ENCODE results near the gene KCNN4. TPM values are rescaled to one million over a fixed set of nuclear protein-coding genes. Genes with fewer than 3 reads are reported as not detected.
A peak's percentile ranks its signal among the peaks of the same experiment; 100 is the strongest.

The KCNN4 gene
- total and polyA plus RNA-seq, 10 of the 15 experiments (the other 5 are each of a cell fraction or from before 2014, with no cell fraction given) = 1.4 to 112 (median 77.9) TPM

DNA sequence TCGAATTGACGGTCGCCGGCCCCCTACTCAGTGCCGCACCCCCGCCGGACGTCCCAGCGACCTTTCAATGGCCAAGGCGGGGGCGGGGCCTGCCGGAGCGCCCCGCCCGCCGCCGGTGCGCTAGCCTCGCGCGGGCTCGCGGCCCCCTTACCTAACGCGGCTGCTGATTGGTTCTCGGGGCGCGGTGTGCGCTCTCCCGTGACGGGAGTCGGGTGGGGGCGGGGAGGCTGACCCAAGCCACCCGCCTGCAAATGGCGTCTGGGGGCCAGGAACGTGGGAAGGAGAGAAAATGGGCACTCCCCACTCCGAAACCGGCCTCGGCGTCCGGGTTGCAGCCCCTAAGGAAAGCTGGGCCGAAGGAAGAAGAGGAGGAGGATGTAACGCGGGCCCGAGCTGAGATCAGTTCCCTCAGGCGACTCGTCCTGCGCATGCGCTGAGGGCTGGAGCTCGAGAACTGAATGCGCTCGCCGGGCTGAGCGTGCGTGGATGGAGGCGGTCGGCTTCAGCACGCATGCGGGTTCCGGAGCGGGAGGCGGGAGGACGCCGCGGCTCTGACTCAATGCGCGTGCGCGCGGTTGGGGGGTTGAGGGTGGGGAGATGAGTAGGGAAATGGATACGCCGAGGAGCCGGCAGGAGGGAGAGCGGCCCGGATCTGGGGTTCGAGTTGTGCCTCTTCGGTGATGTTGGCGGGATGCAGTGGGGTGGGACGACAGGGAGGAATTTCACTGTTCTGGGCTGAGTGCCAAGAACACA, 26.1 kb downstream of the KCNN4 start, which contains the start of gene SMG9 (continued):
- TF ChIP-seq, protein P1, sequence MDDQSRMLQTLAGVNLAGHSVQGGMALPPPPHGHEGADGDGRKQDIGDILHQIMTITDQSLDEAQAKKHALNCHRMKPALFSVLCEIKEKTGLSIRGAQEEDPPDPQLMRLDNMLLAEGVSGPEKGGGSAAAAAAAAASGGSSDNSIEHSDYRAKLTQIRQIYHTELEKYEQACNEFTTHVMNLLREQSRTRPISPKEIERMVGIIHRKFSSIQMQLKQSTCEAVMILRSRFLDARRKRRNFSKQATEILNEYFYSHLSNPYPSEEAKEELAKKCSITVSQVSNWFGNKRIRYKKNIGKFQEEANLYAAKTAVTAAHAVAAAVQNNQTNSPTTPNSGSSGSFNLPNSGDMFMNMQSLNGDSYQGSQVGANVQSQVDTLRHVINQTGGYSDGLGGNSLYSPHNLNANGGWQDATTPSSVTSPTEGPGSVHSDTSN (IDR thresholded peaks at IDR 0.05; ENCODE audit: insufficient replicate concordance, low read depth, low read length) = no peak
- peak; percentile 85 for TF ChIP-seq POLR2AphosphoS5 (IDR thresholded peaks at IDR 0.05; ENCODE audit: low read length)
- TF ChIP-seq SPI1 (IDR thresholded peaks at IDR 0.05; ENCODE audit: borderline replicate concordance, insufficient read depth, low read depth, low read length) = no peak
- no peak for TF ChIP-seq SMAD1 (IDR thresholded peaks at IDR 0.05; ENCODE audit: low read depth, partially characterized antibody)
- no peak; the same call in 1 of the 2 replicates for TF ChIP-seq EED (IDR thresholded peaks at IDR 0.05; ENCODE audit: low read depth)
- TF ChIP-seq SMARCA5 (IDR thresholded peaks at IDR 0.05) = no peak
- no peak for TF ChIP-seq STAT3 (IDR thresholded peaks at IDR 0.05; ENCODE audit: low read depth, low read length)
- TF ChIP-seq ZNF24 (IDR thresholded peaks at IDR 0.05) = 0 out of 2 replicates have a peak, but pooled peaks have one; percentile 18
- no peak for TF ChIP-seq SUPT20H (IDR thresholded peaks at IDR 0.05; ENCODE audit: borderline replicate concordance, control insufficient read depth, low read depth, low read length)
- TF ChIP-seq, protein P2, sequence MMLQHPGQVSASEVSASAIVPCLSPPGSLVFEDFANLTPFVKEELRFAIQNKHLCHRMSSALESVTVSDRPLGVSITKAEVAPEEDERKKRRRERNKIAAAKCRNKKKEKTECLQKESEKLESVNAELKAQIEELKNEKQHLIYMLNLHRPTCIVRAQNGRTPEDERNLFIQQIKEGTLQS (IDR thresholded peaks at IDR 0.05; ENCODE audit: borderline replicate concordance, extremely low read depth, low read depth, low read length) = no peak
- TF ChIP-seq, protein P3, sequence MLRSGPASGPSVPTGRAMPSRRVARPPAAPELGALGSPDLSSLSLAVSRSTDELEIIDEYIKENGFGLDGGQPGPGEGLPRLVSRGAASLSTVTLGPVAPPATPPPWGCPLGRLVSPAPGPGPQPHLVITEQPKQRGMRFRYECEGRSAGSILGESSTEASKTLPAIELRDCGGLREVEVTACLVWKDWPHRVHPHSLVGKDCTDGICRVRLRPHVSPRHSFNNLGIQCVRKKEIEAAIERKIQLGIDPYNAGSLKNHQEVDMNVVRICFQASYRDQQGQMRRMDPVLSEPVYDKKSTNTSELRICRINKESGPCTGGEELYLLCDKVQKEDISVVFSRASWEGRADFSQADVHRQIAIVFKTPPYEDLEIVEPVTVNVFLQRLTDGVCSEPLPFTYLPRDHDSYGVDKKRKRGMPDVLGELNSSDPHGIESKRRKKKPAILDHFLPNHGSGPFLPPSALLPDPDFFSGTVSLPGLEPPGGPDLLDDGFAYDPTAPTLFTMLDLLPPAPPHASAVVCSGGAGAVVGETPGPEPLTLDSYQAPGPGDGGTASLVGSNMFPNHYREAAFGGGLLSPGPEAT (IDR thresholded peaks at IDR 0.05; ENCODE audit: low read depth) = no peak
- TF ChIP-seq, protein P4, sequence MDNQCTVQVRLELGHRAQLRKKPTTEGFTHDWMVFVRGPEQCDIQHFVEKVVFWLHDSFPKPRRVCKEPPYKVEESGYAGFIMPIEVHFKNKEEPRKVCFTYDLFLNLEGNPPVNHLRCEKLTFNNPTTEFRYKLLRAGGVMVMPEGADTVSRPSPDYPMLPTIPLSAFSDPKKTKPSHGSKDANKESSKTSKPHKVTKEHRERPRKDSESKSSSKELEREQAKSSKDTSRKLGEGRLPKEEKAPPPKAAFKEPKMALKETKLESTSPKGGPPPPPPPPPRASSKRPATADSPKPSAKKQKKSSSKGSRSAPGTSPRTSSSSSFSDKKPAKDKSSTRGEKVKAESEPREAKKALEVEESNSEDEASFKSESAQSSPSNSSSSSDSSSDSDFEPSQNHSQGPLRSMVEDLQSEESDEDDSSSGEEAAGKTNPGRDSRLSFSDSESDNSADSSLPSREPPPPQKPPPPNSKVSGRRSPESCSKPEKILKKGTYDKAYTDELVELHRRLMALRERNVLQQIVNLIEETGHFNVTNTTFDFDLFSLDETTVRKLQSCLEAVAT (IDR thresholded peaks at IDR 0.05) = peak; percentile 82; the same call in 1 of the 2 replicates
- no peak for TF ChIP-seq ATF7 (IDR thresholded peaks at IDR 0.05; ENCODE audit: low read depth)
- TF ChIP-seq, protein P5, sequence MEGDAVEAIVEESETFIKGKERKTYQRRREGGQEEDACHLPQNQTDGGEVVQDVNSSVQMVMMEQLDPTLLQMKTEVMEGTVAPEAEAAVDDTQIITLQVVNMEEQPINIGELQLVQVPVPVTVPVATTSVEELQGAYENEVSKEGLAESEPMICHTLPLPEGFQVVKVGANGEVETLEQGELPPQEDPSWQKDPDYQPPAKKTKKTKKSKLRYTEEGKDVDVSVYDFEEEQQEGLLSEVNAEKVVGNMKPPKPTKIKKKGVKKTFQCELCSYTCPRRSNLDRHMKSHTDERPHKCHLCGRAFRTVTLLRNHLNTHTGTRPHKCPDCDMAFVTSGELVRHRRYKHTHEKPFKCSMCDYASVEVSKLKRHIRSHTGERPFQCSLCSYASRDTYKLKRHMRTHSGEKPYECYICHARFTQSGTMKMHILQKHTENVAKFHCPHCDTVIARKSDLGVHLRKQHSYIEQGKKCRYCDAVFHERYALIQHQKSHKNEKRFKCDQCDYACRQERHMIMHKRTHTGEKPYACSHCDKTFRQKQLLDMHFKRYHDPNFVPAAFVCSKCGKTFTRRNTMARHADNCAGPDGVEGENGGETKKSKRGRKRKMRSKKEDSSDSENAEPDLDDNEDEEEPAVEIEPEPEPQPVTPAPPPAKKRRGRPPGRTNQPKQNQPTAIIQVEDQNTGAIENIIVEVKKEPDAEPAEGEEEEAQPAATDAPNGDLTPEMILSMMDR (IDR thresholded peaks at IDR 0.05 in 2 of 3, conservative IDR thresholded peaks at IDR 0.05 in 1 of 3; ENCODE audit: control insufficient read depth in 2 of 3, extremely low read depth in 1 of 3, insufficient read depth in 1 of 3, low read depth in 3 of 3, low read length in 3 of 3) = no peak
- TF ChIP-seq POLR2A (IDR thresholded peaks at IDR 0.05; ENCODE audit: low read depth, low read length) = peak; percentile 94
- 0 out of 2 replicates have a peak, but pooled peaks have one; percentile 42 for TF ChIP-seq RFX5 (IDR thresholded peaks at IDR 0.05; ENCODE audit: low read depth, low read length)
- peak; percentile 58 for TF ChIP-seq CREM (IDR thresholded peaks at IDR 0.05; ENCODE audit: low read depth)
- peak; percentile 86 for TF ChIP-seq NBN (IDR thresholded peaks at IDR 0.05)
- no peak for TF ChIP-seq ASH2L (IDR thresholded peaks at IDR 0.05; ENCODE audit: borderline replicate concordance, low read depth)
- TF ChIP-seq POU2F2 (IDR thresholded peaks at IDR 0.05; ENCODE audit: borderline replicate concordance, low read depth, low read length) = peak; percentile 6; the same call in 1 of the 3 replicates
- TF ChIP-seq TAF1 (IDR thresholded peaks at IDR 0.05; ENCODE audit: borderline replicate concordance, low read depth, low read length) = peak; percentile 76
- TF ChIP-seq ZZZ3 (IDR thresholded peaks at IDR 0.05; ENCODE audit: control insufficient read depth, insufficient read length, low read depth) = no peak
- TF ChIP-seq IKZF1 (conservative IDR thresholded peaks at IDR 0.05) = peak; percentile 98
